ENCODE data around the gene DHRS1.

Gene DHRS1

DNA sequence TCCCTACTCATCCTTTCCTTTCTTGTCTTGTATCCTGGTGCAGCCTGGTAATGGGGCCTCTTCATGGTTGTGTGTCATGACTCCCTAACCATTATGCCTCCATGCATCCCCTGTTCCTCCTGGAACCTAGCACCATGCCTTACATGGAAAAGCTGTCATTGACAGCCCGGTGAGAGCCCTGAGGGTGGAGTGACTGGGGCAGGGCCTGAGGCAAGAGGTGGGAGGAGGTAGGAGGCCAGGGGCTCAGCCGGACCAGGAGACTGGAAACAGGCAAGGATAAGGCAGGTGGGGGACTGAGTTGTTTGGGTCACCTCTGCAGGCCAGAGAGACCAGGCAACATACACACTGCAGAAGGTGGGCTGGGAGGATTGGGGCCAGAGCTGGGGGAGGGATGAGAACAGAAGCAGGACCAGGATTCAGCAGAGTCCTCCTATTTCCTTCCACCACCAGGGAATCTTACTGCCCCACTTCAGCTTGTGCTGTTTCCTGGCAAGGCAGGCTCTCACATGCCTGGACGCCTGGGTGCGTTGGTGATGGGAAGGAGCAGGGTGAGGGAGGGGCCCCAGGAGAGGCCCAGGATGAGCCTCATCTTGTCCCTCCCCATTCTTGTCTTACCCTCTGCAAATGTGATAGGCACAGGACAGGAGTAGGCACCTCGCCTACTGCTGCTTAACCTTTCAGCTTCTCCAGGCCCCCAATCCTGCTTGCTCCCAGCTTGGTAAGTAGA, 10.1 kb upstream of the DHRS1 start, which contains the start of gene LTB4R2:
Gene LTB4R2, plus strand, starts transcription at position 603 of the 727 bp plus-strand sequence. CDS start 525 bp downstream, outside the sequence.
- DNase-seq (ENCODE audit: low spot score), result no peak

DNA sequence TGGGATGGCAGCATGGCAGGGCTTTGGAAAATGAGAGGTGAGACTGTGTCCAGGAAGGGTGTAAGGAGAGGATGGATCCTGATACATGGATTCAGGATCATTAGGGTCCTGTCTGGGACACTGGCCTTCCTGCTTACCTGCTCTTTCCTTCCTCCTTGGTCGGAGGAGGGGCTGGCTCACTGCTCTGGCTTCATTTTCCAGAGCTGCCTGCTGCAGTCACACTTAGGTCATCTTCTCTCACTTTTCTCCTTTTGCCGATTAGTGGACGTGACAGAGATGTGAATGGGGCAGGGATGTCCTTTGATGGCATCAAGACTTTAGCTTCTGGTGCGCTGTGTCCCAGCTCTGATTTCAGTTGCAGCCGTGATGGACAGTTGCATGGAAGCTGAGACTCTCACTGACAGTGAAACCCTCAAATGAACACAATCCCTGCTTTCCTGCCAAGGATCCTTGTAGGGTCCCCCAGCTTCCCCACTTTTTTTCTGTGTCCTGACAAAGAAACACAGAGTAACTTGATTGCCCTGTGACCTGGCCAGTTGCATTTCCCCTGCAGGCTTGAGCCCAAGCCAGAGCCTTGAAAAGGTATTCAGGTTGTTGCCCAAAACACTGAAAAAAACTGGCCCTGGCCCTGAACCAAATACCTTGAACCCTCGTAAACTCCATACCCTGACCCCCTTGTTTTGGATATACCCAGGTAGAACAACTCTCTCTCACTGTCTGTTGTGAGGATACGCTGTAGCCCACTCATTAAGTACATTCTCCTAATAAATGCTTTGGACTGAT, 9.0 kb upstream of the DHRS1 start:
- DNase-seq (ENCODE audit: low spot score), result no peak

DNA sequence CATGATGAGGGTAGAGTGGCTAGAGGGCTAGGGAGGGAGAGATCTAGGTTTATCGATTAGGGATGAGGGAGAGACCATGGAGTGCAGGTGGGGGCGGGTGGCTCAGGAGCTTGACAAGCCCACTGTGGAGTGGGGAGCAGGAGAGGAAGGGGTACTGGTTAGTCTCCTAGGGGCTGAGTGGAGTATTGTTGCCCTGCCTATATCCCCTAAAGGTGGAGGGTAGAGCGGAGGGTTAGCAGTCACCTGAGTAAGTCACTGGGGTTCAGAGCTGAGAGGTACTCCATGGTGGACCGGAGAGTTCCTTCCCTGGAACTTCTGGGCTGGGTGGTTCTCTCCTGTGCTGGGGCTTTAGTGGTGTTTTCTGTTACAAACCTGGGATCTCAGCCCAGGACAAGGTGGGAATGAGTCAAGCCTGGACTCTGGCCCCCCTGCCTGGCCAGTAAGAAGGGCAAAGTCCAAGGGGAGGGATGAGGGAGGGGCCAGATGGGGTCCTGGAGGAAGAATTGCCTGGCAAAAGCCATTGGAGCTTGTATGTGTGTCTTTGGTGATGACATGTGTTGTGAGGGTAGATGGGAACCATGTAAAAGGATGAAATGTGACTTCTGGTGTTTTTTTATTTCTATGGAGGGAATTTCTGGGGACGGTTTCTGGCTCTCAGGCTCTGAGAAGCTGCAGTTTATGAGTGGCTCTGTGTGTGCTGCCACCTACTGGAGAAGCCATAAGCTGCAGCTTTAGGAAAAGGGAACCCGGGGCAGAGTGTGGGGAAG, 8.2 kb upstream of the DHRS1 start, which contains the start of gene CIDEB:
Gene CIDEB, minus strand, starts transcription at position 403 of the 767 bp plus-strand sequence. Its CDS starts 119 bp downstream, at position 284.
- DNase-seq (ENCODE audit: low spot score), result peak; percentile 53

DNA sequence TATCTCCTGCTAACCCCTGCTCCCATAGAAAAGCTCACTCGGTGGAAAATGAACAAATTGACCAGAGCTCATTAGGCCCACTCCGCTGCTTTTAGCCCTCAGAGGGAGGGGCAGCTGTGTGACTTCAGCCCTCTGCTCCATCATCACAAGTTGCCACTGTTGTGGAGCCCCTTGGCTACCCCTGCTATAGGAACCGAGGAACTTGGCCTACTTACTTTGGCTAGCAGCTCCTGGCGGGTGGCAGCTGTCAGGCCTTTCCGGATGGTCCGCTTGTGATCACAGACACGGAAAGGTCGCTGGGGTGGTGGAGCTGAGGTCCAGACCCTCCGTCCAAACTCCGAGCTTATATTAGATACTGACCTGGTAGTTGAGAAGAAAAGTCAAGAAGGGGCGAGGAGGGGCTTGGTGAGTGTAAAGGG, 7.6 kb upstream of the DHRS1 start:
- DNase-seq (ENCODE audit: low spot score), result no peak

DNA sequence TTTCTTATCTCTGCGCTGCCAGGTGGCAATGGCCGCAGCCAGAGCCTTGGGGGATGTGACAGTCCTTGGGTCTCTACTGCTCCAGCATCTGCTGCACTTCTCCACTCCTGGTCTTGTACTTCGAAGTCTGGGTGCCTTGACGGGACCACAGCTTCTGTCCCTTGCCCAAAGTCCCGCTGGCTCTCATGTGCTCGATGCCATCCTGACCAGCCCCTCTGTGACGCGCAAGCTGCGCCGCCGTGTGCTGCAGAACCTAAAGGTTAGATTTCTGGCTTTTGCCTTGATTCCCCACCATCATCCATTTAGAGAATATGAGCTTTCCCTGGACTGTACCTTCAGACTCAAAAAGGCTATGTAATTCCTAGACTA, 4.4 kb upstream of the DHRS1 start:
- no peak for DNase-seq (ENCODE audit: low spot score)

DNA sequence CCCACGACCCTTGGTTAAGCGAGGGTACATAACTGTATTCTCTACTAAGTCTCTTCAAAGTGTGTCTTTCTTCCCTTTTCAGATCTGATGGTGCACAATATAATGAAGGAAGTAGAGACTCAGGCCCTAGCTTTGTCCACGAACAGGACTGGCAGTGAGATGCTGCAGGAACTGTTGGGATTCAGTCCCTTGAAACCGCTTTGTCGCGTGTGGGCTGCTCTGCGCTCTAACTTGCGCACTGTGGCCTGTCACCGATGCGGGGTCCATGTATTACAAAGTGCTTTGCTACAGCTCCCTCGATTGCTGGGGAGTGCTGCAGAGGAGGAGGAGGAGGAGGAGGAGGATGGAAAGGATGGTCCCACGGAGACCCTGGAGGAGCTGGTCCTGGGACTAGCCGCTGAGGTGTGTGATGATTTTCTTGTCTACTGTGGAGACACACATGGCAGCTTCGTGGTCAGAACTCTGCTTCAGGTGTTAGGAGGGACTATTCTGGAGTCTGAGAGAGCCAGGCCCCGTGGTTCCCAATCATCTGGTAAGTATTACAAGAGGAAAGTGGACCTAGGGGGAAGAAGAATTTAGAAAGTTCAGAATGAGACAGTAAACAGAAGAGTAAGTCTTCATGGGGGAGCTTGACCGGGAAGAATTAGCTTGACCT, 873 bp upstream of the DHRS1 start:
- no peak for DNase-seq (ENCODE audit: low spot score)

DNA sequence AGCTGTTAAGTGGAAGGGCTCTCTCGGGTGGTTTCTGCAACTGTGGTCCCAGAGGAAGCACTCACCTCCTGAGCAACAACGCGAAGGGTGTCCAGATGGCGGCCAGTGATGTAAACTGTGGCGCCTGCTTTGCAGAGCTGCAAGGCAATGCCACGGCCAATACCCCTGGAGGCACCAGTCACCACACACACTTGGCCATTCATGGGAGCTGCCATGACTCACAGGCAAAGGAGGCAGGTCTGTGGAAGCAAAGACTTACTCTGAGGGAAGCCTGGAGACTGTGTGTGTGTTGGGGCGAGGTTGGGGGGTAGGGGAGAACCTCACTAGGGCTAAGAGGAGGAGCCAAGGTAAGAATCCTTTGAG, 707 bp downstream of the DHRS1 start:
- DNase-seq (ENCODE audit: low spot score), result no peak

DNA sequence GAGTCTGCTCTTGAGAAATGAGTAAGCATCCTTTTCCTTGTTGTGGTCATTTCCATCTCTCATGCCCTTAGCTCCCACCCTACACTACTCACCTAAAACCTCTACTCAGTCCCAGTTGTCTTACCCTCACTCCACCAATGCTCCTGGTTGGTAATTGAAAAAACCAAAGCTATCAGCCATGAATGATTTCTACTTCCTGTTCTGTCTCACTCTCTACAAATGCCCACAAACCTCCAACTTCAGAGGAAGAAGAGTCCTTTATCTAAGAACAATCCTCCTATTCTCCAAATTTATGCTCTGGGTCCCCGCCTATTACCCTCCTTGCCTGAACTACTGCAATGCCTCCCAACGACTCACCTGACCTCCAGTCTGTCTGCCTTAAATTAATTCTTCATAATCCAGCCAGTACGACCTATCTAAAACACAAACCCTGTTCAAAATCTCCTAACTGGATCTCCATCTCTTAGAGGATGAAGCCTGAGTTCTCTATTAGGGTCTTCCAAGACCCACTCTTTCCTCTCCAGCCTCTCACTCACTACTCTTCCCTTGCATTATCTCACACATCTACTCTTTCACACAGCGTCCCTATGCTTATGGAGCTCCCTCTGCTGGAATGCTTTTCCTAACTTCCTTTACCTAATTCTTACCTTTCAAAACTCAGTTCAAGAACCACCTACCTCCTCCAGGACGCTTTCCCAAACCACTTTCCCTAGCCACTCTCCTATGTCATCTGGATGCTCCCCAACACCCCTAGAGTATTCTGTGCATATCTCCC, 2.2 kb downstream of the DHRS1 start:
- DNase-seq (ENCODE audit: low spot score), result no peak

DNA sequence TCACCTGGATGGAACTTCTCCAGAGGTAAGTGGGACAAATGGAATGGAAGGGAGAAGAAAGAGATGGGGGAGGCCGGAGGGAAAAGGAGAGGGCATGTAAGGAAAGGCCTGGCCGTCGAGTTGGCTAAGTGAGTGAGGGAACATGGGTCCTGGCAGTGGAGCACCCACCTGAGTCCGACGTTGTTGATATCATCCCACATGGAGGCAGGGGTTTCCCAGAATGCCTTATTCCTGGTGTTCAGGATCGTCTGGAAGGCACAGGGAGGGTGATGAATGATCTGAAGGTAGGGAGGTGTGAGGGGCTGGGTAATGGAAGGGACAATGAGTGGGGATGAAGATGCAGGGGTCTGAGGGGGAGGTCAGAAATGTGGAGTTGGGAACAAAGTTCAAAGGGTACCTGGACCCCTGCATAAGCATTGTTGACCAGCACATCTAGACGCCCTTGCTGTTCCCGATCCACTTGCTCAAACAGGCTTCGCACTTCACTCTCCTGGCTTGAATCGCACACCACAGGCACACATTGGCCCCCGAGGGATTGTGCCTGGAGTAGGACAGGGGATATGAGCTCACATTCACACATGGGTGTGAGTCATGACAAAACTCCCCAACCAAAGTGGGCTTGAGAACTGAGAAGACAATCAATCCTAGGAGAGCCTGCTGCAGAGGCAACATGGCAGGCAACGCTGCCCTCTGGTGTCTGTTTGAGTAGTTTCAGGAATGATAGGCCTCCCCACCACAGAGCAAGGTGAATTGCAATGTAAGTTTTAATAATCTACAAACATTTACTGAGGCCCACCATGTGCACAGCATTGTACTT, 3.0 kb downstream of the DHRS1 start:
- peak; percentile 72 for DNase-seq (ENCODE audit: low spot score)

DNA sequence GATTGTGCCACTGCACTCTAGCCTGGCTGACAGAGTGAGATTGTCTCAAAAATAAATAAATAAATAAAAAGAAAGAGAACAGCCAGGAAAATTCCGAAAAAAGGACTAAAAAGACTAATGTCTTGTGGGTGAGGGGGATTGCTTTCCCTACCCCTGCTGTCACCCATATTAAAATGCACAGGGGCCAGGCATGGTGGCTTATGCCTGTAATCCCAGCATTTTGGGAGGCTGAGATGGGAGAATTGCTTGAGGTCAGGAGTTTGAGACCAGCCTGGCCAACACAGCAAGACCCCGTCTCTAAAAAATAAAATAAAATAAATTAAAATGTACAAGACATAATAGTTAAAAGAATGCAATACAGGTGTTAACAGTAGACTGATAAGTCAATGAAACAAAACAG, 6.1 kb downstream of the DHRS1 start:
- DNase-seq (ENCODE audit: low spot score), result no peak

DNA sequence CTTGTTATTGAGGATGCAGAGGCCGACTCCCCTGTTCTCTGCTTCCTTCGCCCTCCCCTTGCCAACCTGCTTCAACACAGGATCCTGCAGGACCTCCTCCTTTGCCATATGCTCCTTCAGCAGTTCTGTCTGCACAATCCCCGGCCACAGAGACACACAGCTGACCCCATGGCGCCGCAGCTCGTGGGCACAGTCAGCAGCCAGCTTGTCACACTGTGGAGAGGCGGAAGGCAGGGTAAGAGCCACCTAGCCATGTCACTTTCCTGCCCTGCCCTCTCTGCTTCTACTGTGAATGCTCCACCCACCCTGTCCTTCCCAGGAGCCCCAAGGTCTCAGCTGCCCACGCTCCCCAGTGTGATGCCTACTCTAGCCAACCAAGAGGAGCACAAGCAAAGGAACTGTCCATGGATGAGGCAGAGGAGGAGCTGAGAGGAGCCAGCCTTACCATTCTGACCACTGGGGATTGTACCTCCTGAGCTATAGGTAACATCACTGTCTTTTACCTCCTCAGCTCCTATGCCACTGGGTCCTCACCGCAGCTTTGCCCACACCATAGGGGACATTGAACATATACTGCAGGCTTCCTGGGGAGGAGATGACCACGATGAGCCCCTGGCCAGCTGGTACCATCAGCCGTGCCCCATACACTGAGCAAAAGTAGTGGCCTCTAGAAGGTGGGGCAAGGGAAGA, 7.3 kb downstream of the DHRS1 start:
- DNase-seq (ENCODE audit: low spot score), result no peak

DNA sequence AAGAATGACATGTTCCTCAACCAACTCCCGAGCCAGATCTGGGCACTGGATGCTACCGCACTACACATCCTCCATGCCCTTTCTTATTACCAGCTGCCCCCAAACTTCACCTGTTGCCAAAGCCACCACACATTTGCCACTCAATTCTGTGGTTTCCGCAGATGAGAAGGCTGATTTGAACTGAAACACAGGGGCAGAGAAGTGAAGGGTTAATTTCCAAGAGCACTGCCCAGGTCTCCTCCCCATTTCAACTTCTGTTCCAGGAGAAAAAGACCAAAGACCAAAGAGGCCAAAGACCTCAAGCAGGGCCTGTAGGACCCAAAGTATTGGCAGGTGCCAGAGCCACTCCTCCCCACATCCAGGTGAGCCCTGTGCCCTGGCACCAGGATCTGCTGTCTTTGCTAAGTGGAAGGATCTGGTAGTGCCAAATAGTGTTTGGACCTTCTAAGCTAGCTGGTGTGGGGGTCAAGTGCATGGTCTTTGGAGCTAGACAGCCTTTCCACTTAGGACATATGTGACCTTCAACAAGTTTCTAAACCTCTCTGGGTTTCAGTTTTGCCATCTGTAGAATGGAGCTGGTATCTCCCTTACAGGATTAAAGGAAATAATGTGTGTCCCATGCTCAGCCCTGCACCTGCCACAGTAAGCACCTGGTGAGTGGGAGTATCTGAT, 8.0 kb downstream of the DHRS1 start:
- DNase-seq (ENCODE audit: low spot score), result no peak

DNA sequence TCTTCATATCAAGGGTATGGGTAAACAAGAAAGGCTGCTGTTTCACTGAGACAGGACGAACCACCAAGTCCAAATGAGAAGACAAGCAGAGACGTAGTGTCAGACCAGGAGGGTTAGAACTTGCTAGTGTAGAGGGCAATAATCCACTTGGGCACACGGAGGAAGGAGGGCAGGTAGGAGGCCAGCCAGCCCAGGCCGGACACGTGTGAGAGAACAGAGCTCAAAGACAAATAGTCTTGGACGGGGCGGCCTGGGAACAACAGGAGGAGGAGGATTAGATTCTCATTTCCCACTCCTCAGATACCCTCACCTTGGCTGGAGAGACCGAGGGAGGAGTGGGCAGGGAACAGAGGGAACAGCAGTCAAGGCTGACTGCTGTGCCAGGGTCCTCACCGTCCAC, 8.8 kb downstream of the DHRS1 start:
- DNase-seq (ENCODE audit: low spot score), result no peak

DNA sequence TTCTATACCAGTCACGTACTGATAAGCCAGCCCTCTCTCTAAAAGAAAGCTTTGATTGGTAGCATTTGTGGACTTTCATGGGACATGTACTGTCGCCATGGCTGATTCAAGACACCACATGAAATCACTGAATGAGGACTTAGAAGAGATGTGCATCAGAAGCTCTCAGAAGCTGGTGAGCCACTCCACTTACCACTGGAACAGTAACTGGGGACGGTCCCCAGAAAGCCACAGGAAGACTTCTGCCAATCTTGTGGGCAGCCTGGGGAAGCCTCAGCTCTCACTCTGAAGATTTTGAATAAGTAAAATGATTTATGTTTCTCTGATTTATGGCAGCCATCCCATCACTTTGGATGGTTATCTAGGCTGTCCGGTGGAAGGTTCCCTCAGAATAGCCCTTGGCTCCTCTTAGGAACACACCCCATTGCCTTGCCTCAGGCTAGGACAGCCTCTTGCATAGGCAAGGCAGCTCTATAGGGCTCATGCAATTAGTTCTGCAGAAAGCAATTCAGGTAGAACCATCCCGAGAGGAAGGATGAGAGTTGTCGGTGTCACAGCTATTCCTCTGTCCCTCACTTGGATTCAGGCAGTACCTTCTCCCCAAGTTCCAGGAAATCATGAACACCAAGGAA, 9.8 kb downstream of the DHRS1 start:
- no peak for DNase-seq (ENCODE audit: low spot score)

DNA sequence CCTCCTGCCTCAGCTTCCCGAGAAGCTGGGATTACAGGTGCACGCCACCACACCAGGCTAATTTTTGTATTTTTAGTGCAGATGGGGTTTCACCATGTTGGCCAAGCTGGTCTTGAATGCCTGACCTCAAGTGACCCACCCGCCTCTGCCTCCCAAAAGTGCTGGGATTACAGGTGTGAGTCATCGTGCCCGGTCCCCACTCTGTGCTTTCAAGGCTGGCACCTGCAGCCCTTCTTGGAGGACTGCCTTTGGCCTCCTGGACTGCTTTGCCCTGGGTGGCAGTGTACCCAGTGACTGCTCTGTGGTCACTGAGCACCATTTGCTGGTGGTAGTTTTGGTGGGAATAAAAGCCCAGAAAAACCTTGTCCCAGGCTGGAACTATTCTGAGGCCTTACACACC, 12.6 kb downstream of the DHRS1 start:
- no peak for DNase-seq (ENCODE audit: low spot score)

DNA sequence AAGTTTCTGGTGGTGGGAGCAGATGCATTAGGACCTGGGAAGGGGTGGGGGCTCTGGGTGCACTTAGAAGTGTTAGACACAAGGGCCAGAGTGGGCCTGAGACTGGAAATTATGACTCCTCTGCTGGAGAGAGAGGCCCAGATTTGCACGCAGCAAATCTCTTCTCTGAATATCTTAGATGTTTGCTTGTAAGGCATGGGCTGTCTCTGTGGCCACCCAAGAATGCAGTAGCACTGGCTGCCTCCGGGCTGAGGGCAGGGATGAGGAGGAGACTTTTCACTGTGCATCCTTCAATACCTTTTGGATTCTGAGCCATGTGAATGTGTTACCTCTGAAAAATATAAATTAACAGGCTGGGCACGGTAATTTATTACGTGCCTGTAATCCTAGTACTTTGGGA, 14.2 kb downstream of the DHRS1 start:
- no peak for DNase-seq (ENCODE audit: low spot score)

DNA sequence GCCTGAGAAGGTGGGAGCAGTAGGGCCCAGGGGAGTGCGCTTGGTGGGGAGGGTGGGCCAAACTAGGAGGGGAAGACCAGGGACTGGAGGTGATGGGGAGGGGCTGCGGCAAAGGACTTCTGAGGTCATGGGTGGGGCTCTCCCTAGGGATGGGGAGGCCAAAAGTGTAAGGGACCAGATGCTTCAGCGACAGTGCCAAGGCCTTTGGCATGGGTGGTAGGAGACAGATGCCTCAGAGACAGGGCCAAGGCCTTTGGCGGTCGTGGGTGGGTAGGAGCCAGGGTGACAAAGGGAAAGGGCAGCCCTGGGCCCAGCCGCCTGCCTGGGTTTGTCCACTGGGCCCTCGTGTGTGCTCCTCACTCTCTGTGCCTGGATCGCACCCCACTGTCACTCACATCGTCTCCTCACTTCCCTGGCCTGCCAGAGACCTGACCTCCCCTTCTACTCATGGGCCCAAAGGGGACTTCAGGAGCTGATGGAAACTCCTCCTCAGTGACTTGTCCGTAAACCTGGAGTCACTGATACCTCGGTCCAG, 15.0 kb downstream of the DHRS1 start:
- DNase-seq (ENCODE audit: low spot score), result no peak

DNA sequence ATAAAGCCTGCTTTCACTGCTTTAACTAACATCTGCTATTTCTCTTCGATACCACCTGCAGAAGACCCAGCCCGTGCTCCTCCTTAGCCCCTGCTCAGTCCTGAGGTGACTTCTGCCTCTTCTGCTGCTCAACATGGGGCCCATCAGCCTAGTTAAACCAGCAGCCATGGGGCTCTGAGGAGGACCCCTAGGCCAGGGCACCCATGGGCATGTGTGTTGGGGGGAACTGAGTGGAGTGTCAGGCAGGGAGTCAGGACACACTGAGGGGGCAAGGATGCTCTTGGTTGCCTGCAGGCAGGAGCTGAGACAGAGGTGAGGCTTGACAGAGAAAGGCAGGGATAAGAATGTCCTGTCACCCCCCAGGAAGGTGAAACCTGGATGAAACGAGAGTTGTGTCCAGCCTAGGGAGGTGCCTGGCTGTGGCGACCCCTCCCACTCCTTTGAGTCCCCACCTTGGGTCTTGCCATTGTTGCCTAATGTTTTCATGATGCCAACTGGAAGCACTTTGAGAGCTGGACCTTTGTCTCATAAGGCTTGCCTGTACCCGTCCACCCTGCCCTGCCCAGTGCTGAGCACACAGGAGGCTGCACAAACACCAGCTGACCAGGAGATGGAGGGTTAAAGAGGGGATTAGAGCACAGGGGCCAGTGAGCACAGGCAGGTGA, 15.7 kb downstream of the DHRS1 start:
- no peak for DNase-seq (ENCODE audit: low spot score)

Measured in CD4-positive, alpha-beta T cell treated with Interleukin-6 at 100 ng/mL for 8 hours (primary cell).